ENCODE data around the gene GTF2A2.

The GTF2A2 gene, protein sequence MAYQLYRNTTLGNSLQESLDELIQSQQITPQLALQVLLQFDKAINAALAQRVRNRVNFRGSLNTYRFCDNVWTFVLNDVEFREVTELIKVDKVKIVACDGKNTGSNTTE

DNA sequence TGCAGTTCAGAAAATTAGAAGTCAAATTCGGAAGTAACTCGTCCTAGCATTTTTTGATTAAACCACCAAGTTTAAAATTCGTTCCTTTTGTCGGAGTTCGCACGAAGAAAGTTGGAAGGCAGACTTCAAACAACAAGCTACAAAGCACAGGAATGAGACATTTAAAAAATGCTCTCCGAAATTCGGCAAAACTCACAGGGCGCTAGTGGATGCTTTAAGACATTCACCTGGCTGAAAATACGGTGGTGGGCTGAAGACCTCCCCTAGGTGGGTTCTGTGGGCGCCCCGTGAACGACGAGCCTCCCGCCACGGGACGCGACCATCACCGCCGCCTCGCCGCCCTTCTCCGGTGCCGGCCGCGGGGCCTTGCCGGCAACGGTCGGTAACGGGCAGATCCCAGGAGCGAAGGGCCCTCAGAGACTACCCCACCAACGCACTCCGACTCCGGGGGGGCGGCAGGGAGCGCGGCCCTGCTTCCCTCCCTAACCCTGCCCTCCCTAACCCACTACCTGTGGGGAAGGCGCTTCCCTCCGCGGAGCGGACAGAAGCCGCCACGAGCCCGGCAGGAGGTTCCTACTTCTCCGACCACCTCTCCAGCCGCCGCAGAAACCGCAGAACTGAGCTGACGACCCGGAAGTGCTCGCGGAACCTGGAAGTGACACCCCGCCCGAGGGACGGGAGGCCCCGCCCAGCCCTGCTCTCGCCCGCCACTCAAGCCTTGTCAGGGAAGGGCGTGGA, at the start of gene GTF2A2:
TSS of gene GTF2A2 (minus strand) at position 619 of the 738 bp plus-strand sequence. CDS start 5,238 bp downstream, outside the sequence.
- POLR2A ChIA-PET: interaction anchor here (0.6 to 1.3 kb wide), 6 partner anchors 9 to 32 kb away, joined by 3 to 10 read pairs (median 5); partner anchors contain the start of gene BNIP2
- H3K36me3 ChIP-seq (ENCODE audit: control insufficient read depth in 2 of 2, insufficient read depth in 1 of 2, low read length in 2 of 2): peaks cover 0 to 40% of the 10 kb centered on the region in 2 experiments; a peak in 1 of 3 replicates
- no peaks in the 10 kb centered on the region for H3K9me3 ChIP-seq (ENCODE audit: control insufficient read depth, insufficient read depth, low read depth, low read length)
- no peaks in the 10 kb centered on the region for H3K4me1 ChIP-seq (ENCODE audit: control insufficient read depth, insufficient read depth, low read length)
- H3K4me3 ChIP-seq (ENCODE audit: low read depth, low read length): peak within 1 kb of the TSS; percentile 93
- CTCF ChIA-PET: interaction anchor here (0.7 to 0.9 kb wide), 2 partner anchors 124 to 700 kb away, joined by 3 read pairs; no protein-coding TSS in a partner anchor
- H3K27ac ChIP-seq (ENCODE audit: extremely low read depth, low read depth, low read length): peak within 1 kb of the TSS; percentile 11; the same call in 1 of the 2 replicates
- TF ChIP-seq, protein P1, sequence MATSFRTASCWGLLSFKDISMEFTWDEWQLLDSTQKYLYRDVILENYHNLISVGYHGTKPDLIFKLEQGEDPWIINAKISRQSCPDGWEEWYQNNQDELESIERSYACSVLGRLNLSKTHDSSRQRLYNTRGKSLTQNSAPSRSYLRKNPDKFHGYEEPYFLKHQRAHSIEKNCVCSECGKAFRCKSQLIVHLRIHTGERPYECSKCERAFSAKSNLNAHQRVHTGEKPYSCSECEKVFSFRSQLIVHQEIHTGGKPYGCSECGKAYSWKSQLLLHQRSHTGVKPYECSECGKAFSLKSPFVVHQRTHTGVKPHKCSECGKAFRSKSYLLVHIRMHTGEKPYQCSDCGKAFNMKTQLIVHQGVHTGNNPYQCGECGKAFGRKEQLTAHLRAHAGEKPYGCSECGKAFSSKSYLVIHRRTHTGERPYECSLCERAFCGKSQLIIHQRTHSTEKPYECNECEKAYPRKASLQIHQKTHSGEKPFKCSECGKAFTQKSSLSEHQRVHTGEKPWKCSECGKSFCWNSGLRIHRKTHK (tag by site-specific recombination; IDR thresholded peaks at IDR 0.05): no peak
- TF ChIP-seq BCL11A (tag by site-specific recombination; IDR thresholded peaks at IDR 0.05; ENCODE audit: low read depth): no peak
- TF ChIP-seq MEIS1 (CRISPR knock-in tag; IDR thresholded peaks at IDR 0.05; ENCODE audit: borderline replicate concordance): no peak
- no peak for TF ChIP-seq TCF7L2 (IDR thresholded peaks at IDR 0.05; ENCODE audit: borderline replicate concordance, low read depth, low read length)
- no peak for TF ChIP-seq ZNF426 (tag by site-specific recombination; IDR thresholded peaks at IDR 0.05)
- TF ChIP-seq ZNF16 (tag by site-specific recombination; IDR thresholded peaks at IDR 0.05; ENCODE audit: low read depth): no peak
- no peak for TF ChIP-seq ZNF175 (tag by site-specific recombination; IDR thresholded peaks at IDR 0.05)
- TF ChIP-seq ZBTB48 (tag by site-specific recombination; IDR thresholded peaks at IDR 0.05): peak; percentile 25; the same call in 1 of the 2 replicates
- TF ChIP-seq TRIM28 (IDR thresholded peaks at IDR 0.05; ENCODE audit: borderline replicate concordance, low read length): no peak
- TF ChIP-seq ZEB2 (tag by site-specific recombination; IDR thresholded peaks at IDR 0.05): 0 out of 2 replicates have a peak, but pooled peaks have one; percentile 40
- TF ChIP-seq, protein P2, sequence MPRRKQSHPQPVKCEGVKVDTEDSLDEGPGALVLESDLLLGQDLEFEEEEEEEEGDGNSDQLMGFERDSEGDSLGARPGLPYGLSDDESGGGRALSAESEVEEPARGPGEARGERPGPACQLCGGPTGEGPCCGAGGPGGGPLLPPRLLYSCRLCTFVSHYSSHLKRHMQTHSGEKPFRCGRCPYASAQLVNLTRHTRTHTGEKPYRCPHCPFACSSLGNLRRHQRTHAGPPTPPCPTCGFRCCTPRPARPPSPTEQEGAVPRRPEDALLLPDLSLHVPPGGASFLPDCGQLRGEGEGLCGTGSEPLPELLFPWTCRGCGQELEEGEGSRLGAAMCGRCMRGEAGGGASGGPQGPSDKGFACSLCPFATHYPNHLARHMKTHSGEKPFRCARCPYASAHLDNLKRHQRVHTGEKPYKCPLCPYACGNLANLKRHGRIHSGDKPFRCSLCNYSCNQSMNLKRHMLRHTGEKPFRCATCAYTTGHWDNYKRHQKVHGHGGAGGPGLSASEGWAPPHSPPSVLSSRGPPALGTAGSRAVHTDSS (tag by site-specific recombination; IDR thresholded peaks at IDR 0.05): no peak
- TF ChIP-seq, protein P3, sequence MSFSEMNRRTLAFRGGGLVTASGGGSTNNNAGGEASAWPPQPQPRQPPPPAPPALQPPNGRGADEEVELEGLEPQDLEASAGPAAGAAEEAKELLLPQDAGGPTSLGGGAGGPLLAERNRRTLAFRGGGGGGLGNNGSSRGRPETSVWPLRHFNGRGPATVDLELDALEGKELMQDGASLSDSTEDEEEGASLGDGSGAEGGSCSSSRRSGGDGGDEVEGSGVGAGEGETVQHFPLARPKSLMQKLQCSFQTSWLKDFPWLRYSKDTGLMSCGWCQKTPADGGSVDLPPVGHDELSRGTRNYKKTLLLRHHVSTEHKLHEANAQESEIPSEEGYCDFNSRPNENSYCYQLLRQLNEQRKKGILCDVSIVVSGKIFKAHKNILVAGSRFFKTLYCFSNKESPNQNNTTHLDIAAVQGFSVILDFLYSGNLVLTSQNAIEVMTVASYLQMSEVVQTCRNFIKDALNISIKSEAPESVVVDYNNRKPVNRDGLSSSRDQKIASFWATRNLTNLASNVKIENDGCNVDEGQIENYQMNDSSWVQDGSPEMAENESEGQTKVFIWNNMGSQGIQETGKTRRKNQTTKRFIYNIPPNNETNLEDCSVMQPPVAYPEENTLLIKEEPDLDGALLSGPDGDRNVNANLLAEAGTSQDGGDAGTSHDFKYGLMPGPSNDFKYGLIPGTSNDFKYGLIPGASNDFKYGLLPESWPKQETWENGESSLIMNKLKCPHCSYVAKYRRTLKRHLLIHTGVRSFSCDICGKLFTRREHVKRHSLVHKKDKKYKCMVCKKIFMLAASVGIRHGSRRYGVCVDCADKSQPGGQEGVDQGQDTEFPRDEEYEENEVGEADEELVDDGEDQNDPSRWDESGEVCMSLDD (tag by site-specific recombination; IDR thresholded peaks at IDR 0.05): no peak
- TF ChIP-seq ZNF777 (tag by site-specific recombination; IDR thresholded peaks at IDR 0.05; ENCODE audit: borderline replicate concordance): no peak
- TF ChIP-seq HOXC10 (CRISPR knock-in tag; IDR thresholded peaks at IDR 0.05): no peak
- no peak for TF ChIP-seq ZNF391 (tag by site-specific recombination; IDR thresholded peaks at IDR 0.05; ENCODE audit: borderline replicate concordance, low read depth)
- TF ChIP-seq, protein P4, sequence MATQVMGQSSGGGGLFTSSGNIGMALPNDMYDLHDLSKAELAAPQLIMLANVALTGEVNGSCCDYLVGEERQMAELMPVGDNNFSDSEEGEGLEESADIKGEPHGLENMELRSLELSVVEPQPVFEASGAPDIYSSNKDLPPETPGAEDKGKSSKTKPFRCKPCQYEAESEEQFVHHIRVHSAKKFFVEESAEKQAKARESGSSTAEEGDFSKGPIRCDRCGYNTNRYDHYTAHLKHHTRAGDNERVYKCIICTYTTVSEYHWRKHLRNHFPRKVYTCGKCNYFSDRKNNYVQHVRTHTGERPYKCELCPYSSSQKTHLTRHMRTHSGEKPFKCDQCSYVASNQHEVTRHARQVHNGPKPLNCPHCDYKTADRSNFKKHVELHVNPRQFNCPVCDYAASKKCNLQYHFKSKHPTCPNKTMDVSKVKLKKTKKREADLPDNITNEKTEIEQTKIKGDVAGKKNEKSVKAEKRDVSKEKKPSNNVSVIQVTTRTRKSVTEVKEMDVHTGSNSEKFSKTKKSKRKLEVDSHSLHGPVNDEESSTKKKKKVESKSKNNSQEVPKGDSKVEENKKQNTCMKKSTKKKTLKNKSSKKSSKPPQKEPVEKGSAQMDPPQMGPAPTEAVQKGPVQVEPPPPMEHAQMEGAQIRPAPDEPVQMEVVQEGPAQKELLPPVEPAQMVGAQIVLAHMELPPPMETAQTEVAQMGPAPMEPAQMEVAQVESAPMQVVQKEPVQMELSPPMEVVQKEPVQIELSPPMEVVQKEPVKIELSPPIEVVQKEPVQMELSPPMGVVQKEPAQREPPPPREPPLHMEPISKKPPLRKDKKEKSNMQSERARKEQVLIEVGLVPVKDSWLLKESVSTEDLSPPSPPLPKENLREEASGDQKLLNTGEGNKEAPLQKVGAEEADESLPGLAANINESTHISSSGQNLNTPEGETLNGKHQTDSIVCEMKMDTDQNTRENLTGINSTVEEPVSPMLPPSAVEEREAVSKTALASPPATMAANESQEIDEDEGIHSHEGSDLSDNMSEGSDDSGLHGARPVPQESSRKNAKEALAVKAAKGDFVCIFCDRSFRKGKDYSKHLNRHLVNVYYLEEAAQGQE (tag by site-specific recombination; IDR thresholded peaks at IDR 0.05): no peak
- TF ChIP-seq ZNF701 (tag by site-specific recombination; IDR thresholded peaks at IDR 0.05): no peak
- TF ChIP-seq ZNF76 (tag by site-specific recombination; IDR thresholded peaks at IDR 0.05; ENCODE audit: borderline replicate concordance, low read depth): peak; percentile 50; the same call in 1 of the 2 replicates
- TF ChIP-seq ZNF530 (tag by site-specific recombination; IDR thresholded peaks at IDR 0.05; ENCODE audit: low read depth): no peak
- TF ChIP-seq ZNF138 (tag by site-specific recombination; IDR thresholded peaks at IDR 0.05; ENCODE audit: borderline replicate concordance): no peak
- TF ChIP-seq, protein P5, sequence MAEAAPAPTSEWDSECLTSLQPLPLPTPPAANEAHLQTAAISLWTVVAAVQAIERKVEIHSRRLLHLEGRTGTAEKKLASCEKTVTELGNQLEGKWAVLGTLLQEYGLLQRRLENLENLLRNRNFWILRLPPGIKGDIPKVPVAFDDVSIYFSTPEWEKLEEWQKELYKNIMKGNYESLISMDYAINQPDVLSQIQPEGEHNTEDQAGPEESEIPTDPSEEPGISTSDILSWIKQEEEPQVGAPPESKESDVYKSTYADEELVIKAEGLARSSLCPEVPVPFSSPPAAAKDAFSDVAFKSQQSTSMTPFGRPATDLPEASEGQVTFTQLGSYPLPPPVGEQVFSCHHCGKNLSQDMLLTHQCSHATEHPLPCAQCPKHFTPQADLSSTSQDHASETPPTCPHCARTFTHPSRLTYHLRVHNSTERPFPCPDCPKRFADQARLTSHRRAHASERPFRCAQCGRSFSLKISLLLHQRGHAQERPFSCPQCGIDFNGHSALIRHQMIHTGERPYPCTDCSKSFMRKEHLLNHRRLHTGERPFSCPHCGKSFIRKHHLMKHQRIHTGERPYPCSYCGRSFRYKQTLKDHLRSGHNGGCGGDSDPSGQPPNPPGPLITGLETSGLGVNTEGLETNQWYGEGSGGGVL (tag by site-specific recombination; IDR thresholded peaks at IDR 0.05): no peak; the same call in 1 of the 2 replicates
- 0 out of 2 replicates have a peak, but pooled peaks have one; percentile 47 for TF ChIP-seq KLF8 (tag by site-specific recombination; IDR thresholded peaks at IDR 0.05)
- TF ChIP-seq ZBTB7A (tag by site-specific recombination; IDR thresholded peaks at IDR 0.05; ENCODE audit: low read depth): no peak
- peak; percentile 73 for TF ChIP-seq ZNF335 (tag by site-specific recombination; conservative IDR thresholded peaks at IDR 0.05)
- TF ChIP-seq OVOL3 (tag by site-specific recombination; IDR thresholded peaks at IDR 0.05): no peak
- no peak for TF ChIP-seq ZNF248 (tag by site-specific recombination; IDR thresholded peaks at IDR 0.05)
